Thyroid gland (tissue), 4 donors: ENCODE data around the gene EXOC6.

ENCODE experiments used
- CTCF ChIP-seq, 6 experiments: fragments of 200-600 bp in 3 of 6; fragments of 450-650 bp in 3 of 6; sonication (generic) in 3 of 6; IDR thresholded peaks; one replicate each; pipeline ENCODE4 v1.5.1; 2016 to 2019; ENCODE audit warnings: antibody characterized with exemption in 6 of 6, mild to moderate bottlenecking in 2 of 6, inconsistent platforms in 1 of 6, moderate library complexity in 1 of 6
- POLR2A ChIP-seq, 2 donors: fragments of 450-650 bp; IDR thresholded peaks; one replicate each; pipeline ENCODE4 v1.6.1; 2017; ENCODE audit warnings: antibody characterized with exemption in 2 of 2, mild to moderate bottlenecking in 2 of 2, moderate library complexity in 1 of 2

GRCh38 chr10:93015722-93016121 lies 167.4 kb downstream of the EXOC6 start:
- no peak for TF ChIP-seq CTCF (IDR thresholded peaks at IDR 0.05)
- no peak for TF ChIP-seq POLR2A (IDR thresholded peaks at IDR 0.05)
